ENCODE measurements around the gene AFAP1L2.

DNA sequence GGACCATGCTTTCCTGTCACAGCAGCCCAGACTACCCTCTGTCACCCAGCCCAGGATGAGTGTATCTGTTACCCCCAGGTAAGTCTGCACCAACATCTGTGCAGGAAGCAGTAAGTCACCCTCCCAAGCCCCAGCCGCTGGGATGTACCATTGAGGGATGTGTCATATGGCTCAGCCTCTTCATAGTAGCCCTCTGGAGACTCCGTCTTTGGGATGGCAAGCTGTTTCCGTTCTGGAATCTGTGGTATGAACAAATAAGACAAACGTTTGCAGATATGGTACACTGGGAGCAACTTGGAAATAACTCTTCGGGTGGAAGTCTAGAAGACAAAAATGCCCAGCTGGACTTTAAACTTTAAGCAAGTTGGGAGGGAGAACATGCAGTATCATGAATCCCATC, 81.3 kb downstream of the AFAP1L2 start:
- TF ChIP-seq POLR2A (IDR thresholded peaks at IDR 0.05; ENCODE audit: low read depth, low read length) (no peak), POLR2AphosphoS5 (IDR thresholded peaks at IDR 0.05; ENCODE audit: low read depth, low read length) (no peak)
